Endometrium (tissue), 2 donors: ENCODE results near the gene TROAP.

Experiments used
- FAIRE-seq: peaks from 2 replicates; lab custom pipeline; 2012; peaks lifted over from hg19 to GRCh38; lab: Jason Lieb, UNC
- donor health status: control.
- donor health status: control.

TROAP gene

DNA sequence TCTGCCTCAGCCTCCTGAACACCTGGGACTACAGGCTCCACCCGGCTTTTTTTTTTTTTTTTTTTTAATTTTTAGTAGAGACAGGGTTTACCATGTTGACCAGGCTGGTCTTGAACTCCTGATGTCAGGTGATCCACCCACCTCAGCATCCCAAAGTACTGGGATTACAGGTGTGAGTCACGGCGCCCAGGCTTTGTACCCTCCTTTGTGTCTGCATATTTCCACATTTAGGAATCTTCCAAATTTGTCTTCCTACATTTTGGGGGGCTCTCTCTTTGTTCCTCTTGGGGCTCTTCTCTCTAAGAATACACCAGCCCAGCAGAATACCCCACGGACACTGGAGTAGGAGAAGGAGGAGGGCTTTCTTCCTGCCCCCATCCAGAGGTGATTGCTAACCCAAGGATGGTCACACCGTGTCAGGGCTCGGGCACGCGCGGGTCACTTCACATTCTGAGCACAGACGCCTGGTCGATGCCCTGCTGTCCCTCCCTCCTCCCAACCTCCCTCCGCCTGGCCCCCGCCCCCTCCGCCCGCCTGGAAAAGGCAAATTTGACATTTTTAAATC is 21.5 kb downstream of the TROAP start:
- no peak for FAIRE-seq

DNA sequence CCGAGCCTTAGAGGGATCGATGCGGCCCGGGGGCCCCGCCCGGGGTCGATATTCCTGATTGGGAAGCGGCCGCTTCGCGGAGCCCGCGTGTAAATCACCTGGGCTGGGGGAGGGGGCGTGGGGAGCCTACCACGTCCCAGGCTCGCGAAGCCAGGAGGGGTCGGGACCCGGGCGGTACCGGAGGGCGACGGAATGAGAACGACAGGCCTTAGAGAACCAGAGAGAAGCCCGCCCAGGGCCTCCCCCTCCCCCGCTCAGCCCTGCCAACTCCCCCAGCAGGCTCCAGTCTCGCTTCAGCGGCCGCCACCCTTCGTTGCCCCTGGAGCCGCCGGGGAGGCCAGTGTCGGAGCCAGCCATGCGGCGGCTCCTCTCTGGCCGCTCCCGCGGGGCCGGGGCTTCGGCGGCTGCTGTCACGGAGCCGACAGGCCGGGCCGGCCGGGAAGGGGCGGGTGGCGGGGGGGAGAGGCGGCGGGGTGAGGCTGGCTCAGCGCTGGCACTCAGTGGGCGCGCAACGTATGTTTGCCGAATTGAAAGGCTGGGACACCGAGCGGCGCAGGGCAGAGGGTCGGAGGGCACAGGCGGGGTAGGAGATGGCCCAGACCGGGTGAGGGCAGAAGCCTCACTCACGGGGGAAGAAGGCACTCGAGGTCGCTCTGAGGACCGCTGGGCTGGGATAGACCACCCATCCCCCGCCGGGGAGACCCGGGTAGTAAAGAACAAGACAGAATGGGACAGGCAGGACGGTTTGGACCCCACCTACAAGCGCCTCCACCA is 22.2 kb downstream of the TROAP start:
- no peak for FAIRE-seq

DNA sequence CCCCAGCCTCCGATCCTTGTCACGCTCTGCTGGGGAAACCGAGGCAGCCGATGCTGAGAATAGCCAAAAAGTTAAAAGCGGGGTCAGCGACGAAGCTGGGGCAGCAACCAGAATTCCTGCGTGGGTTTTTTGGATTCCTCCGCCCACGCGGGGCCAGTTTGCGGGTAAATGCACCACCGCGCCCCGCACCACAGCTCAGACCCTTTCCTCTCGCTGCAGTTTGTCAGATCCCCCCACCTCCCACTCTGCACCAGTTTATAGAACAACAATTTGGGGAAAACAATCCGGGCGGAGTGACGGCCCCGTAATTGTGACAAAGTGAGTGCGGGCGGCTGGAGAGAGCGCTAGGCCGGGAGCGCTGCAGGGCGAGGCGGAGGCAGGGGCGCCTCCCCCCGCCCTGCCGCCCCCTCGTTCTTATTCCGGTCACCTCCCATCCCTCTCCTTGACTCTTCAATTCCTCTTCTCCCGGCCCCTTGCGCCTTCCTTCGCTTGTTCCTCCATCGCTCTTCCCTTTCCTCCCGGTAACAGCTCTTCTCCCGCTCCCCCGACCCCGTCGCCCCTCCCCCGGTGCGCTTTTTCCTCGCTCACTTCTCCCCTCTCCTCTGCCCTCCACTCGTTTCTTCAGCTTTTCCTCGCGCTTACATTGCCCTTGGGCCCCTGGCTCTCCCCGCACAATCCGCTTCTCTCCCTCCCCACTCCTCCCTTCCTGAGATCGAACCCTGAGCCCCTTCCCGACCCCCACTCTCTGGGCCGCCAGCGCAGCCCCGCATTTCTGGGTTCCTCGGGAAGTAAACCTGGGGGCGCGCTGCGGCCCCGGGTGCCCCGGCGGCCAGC is 23.0 kb downstream of the TROAP start:
- no peak for FAIRE-seq

DNA sequence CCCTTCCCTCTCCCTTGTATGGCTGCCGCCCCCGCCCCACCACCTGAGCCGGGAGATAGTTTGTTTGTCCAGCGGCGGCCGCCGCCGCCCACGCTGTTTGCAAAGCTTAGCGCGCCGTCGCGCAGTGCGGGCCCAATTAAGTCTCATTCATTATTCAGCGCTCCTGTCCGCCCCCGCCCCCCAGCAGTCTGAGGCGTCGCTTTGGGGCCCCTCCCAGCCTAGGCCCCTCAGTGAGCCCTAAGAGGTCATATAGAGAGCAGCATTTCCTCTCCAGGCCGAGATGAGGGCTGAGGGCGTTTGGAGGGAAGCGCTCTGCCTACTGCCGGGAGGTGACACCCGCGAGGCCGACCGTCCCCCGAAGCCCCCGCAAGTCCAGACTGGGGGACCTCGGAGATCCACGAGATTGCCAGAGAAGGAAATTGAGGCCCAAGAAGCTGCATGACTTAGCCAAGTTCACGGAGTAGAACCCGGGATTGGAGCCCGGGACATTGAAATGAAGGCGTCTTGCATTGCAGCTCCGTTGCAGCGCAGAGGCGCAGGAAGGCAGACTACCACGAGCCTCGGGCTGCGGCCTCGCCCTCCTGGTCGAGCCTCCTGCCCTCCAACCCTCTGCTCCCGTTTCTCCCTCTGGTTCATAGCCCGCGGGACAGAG is 23.7 kb downstream of the TROAP start, which contains the start of gene DNAJC22:
Gene DNAJC22 (plus strand): TSS at position 230 of the 652 bp plus-strand sequence. CDS start 1,985 bp downstream, outside the sequence.
- no peak for FAIRE-seq

DNA sequence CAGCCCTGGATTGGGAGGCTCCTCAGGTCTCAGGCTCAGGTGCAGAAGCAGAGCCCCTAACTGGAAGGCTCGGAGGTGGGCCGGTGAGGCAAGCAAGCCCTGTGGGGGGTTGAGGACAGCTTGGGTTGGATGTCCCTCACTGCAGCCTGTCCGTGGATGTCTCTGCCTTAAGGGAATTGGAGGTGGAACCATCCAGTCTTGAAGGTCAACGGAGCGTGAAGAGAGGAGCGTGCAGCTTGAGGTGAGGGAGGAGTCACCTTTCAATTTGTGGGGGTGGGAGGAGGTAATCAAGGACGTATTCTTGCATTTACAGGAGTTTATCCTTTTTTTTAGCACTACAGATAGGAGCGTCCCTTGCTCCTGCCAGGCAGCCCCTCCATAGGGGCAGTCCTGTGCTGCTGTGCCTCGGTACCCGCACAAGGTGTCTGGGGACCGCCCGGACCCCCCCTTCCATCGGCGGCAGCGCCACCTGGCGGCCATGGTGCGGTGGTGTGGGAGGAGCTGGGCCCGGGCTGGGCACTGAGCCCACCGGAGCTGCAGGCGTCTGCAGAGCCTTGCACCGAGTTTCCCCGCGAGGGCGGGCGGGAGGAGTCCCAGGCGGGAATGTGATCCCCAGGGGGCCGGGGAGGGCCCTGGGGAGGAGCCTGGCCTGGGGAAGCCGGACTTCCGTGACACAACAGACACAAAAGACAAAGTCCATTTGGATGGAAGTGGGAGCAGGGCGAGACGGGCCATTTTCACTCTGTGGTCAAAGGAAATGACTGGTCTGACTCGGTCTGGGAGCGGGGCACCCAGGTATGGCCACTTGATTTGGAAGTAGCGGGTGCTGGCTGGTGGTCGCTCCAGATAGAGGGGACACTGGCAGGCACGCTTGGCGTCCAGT is 24.5 kb downstream of the TROAP start:
- no peak for FAIRE-seq

DNA sequence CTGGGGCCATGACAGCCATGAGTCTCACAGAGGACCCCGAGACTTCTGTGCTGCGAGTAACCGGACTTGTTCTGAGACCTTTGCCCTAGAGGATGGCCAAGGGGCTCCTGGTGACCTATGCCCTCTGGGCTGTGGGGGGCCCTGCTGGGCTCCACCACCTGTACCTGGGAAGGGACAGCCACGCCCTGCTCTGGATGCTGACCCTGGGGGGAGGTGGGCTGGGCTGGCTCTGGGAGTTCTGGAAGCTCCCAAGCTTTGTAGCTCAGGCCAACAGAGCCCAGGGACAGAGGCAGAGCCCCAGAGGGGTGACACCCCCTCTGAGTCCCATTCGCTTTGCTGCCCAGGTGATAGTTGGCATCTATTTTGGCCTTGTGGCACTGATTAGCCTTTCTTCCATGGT is 25.7 kb downstream of the TROAP start:
- no peak for FAIRE-seq

DNA sequence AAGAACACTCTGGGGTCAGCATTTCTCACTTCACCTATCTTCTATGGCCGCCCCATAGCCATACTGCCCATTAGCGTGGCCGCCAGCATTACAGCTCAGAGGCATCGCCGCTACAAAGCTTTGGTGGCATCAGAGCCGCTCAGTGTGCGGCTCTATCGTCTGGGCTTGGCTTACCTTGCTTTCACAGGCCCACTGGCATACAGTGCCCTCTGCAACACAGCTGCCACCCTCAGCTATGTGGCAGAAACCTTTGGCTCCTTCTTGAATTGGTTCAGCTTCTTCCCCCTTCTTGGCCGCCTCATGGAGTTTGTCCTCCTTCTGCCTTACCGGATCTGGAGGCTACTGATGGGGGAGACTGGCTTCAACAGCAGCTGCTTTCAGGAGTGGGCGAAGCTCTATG is 26.2 kb downstream of the TROAP start:
- no peak for FAIRE-seq

DNA sequence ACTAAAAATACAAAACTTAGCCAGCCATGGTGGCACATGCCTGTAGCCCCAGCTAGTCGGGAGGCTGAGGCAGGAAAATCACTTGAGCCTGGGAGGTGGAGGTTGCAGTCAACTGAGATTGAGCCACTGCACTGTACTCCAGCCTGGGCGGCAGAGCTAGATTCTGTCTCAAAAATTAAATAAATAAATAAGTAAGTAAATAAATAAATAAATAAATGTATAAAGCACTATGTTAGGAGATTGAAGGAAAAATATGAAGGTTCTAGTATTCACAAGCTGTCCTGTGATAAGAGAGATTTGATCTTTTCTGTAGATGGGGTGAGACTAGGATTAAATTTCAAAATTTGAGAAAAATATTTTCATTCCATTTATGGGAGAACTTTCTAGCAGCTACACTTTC is 29.3 kb downstream of the TROAP start:
- no peak for FAIRE-seq

DNA sequence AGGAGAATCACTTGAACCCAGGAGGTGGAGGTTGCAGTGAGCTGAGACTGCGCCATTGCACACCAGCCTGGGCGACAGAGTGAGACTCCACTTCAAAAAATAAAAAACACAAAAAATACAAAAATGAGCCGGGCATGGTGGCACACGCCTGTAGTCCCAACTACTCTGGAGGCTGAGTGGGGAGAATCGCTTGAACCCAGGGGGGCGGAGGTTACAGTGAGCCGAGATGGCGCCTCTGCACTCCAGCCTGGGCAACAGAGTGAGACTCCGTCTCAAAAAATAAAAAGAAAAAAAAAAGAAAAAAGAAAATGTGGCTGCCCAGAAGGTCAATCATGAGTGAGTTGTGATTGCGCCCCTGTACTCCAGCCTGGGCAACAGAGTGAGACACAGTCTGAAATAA is 32.9 kb downstream of the TROAP start:
- no peak for FAIRE-seq

DNA sequence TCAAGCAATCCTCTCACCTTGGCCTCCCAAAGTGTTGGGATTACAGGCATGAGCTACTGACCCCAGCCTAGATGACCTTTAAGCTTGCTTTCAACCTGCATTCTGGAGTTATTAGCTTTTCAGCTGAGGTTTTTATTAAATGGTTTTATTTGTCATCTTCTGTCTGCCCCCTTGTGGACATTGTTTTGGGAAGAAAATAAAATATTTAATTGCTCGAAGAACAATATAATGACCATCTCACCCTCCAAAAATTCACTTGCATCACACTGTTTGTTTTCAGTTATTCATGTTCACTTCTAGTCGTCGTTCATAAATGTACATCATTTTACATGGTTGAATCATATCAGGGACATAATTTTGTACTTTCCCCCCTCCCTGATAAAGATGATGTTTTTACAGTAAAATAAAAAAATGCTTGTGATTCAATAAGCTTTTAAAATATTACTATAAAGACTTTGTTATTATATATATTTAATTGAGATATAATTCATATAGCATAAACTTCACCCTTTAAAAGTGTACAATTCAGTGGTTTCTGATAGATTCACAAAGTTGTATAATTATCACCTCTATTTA is 34.1 kb downstream of the TROAP start:
- FAIRE-seq: no peak

DNA sequence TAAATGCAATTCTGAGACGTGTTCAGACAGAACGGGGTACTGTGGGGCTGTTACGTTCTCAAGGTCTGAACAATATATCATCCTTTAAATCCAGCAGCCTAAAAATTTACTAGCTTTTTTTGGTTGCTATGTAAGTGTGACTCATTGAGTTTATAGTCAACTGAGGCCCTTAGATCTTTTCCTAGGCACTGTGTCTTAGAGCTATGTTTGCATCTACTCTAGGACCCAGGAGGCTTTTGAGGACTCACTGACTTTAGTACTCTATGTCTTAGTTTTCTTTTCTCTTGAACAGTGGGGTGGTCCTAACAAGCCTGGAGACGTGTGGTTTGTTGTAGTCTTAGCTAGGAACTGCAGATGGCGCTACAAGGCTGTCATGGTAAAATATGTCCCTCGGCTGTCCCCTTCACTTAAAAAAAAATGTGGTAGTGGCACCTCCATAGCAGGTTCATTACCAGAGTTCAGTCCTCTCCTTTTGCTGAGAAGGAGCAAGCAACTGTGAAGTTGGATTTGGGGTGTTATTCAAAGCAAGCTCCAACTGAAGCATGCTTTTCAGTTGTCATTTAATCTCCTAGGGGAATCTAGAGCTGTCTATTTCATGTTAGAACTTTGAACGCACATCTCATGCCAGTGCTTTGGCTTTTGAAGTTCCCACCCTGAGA is 35.6 kb downstream of the TROAP start:
- FAIRE-seq: no peak

DNA sequence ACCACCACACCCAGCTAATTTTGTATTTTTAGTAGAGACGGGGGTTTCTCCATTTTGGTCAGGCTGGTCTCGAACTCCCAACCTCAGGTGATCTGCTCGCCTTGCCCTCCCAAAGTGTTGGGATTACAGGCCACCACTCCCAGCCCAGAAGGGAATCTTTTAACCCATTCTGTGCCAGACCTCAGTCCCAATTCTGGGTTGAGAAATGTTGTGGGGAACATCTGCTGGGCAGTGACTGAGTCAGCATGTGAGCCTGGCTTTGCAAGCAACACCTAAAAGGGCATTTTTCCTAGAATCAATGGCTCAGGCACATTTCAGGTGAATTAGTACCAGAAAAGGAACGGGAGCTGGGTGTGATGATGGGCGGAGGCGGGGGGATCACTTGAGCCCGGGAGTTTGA is 36.6 kb downstream of the TROAP start:
- FAIRE-seq: no peak

DNA sequence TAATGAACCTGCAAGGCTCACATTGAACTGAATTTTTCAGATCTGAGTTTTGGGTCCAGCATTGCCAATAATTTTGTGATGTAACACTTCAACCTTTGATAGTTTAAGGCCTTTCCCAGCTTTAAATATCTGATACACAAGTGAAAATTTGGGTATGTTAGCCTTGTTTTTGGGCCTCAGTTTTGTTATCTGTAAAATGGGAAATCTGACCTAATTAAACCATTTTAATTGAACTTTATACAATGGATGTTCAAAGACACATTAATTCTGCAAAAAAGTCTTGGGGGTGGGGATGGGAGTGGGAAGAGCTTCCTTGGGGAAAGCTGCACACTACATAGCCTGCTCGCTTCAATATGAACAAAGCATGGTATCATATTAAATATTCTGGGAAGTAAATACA is 39.0 kb downstream of the TROAP start:
- no peak for FAIRE-seq

DNA sequence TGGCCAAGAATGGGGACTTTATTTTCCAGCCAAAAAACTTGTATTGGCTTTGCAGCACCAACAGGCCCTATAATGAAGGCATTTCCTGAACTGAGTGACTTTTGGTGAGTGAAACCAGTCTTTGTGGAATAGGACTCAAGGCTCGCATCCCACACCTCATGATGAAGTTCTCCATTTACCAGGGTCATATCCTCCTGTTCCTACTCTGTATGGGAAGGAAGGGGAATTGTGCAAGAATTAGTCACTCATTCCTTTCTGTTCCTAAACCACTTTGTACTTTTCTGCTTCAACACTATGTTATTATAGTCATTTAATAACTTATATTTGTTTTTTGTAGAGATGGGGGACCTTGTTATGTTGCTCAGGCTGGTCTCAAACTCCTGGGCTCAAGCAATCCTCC is 41.9 kb downstream of the TROAP start:
- FAIRE-seq: no peak

DNA sequence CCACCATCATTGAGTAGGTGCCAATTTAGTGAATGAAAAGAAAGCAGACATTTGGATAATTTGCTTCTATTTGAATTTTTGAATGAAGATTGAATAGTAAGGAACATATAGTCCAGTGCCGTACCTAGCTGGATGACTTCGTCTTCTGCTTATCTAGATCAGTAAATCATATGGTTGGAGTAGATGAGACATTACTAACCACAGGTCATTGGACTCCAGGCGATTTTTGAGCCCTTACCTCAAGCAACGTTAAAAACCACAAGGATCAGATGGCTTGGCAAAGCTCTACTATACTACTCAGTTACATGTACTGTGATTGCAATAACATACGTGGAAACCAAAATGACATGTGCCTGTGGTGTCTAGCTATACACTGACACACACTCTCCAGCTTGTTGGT is 42.5 kb downstream of the TROAP start:
- no peak for FAIRE-seq

DNA sequence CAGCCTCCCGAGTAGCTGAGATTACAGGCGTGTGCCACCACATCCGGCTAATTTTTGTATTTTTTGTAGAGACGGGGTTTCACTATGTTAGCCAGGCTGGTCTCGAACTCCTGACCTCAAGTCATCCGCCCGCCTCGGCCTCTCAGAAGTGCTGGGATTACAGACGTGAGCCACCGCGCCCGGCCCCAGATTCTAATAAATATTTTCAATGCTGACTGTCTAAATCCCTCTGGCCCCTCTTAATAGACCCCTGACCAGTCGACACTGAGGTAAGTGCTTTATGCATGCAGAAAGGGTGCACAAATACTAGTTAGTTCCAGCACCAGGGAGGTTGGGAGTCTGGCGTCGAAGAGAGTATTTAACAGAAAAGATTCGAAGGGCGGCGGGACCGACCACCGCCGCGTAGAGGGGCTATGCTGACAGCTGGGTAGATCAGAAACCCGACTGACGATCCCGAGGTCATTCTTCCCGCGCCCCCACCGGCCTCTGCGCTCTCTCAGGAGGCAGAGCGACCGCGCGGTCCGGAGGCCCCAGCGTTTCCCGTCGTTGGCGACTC is 43.1 kb downstream of the TROAP start:
- no peak for FAIRE-seq

DNA sequence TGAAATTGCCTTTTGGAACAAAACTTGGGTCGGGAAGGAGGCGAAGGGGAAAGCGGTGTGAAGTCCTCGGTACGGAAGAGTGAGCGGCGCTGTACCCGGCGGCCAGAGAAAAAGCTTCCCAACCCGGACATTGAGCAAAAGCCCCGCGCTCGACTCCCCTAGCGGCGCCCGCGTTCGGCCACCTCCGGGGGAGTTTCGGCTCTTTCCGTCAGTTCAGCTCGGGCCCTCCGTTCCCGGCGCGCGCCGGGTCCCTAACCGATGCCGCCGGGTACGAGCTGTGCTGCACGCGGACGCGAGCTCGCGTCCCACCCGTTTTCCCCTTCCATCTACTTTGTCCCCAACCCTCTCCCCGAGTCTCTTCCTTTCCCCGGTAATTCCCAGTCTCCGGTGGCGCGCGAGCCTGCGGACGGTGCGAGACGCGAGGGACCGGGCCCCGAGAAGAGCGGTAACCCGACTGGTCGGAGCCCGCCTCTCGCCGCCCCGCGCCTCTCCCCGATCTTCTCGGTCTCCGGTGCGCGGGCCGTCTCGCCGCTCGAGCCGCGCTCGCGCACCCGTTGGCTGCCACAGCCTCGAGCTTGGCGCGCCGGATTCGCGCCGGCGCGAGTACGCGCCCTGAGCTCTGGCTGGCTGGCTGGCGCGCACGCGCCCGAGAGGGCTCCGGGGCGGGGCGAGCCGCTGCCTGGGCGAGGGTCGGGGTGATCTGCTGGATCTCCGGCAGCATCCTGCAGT is 43.8 kb downstream of the TROAP start:
- FAIRE-seq: no peak

DNA sequence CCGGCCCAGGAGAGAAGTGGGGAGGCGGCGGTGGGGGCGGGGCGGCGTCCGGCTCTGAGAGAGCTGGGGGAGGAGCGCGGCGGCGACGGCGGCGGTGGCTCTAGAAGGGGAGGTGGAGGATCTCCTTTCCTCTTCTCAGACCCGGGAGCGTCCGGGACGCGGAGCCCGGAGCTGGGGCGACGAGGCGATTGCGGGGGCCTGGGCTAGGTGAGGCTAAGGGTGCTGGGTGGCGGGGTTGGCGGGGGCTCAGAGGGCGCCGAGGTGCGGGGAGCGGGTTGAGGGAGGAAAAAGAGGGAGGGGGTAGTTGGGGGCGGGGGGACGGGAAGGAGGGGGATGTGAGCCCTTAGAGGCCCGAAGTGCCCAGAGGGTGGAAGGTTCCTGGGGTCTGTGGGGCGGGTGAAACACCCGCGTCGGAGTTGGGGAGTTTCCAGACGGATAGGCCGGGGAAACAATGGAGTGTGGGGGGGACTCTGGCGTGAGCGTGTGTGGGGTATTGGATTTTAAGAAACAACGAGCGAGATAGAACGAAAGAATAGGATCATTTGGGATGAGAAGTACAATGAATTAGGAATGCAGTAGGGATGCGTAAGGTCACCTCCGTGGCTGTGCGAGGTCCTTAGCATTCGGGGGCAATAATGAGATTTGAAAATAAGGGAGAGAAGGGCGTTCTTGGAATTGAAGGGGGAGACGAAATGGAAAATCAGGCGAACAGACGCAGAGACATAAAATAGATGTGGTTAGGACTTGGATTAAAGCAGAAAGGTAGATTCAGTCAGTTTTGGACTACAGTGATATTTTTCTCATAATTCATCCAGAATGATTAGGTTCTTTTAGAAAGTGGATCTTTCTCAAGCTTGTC is 44.6 kb downstream of the TROAP start, which contains the start of gene SPATS2:
Gene SPATS2 (plus strand): TSS at position 82 of the 859 bp plus-strand sequence. CDS start 93,551 bp downstream, outside the sequence.
- FAIRE-seq: no peak

DNA sequence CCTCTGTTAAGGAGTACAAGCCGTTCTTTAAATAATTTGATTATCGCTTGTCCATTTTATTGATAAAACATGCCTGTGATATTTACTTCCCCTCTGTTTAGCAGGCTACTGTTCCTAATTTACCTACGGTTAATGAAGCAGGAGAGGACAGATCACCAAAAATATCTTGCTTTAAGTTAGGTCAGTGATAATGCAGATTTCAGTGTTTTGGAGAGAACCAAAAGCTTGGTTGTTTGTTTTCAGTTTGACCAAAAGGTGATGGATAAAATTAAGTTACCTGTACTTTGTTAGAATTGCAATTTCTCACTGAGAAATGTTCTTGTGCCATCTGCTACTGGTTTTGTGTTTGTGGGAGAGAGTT is 45.2 kb downstream of the TROAP start:
- FAIRE-seq: no peak
